ENCODE measurements around the gene TTC8.

Gene TTC8

GRCh38 chr14:88919502-88919901, 95.1 kb downstream of the TTC8 start (continued):
- TF ChIP-seq ZNF560 (tag by site-specific recombination; IDR thresholded peaks at IDR 0.05; ENCODE audit: borderline replicate concordance) (no peak), ZNF768 (tag by site-specific recombination; IDR thresholded peaks at IDR 0.05) (no peak)
- TF ChIP-seq, protein P1, sequence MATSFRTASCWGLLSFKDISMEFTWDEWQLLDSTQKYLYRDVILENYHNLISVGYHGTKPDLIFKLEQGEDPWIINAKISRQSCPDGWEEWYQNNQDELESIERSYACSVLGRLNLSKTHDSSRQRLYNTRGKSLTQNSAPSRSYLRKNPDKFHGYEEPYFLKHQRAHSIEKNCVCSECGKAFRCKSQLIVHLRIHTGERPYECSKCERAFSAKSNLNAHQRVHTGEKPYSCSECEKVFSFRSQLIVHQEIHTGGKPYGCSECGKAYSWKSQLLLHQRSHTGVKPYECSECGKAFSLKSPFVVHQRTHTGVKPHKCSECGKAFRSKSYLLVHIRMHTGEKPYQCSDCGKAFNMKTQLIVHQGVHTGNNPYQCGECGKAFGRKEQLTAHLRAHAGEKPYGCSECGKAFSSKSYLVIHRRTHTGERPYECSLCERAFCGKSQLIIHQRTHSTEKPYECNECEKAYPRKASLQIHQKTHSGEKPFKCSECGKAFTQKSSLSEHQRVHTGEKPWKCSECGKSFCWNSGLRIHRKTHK (tag by site-specific recombination; IDR thresholded peaks at IDR 0.05) = no peak

Measured in HEK293 (cell line).